ENCODE measurements around the gene CDC45.

CDC45 gene

DNA sequence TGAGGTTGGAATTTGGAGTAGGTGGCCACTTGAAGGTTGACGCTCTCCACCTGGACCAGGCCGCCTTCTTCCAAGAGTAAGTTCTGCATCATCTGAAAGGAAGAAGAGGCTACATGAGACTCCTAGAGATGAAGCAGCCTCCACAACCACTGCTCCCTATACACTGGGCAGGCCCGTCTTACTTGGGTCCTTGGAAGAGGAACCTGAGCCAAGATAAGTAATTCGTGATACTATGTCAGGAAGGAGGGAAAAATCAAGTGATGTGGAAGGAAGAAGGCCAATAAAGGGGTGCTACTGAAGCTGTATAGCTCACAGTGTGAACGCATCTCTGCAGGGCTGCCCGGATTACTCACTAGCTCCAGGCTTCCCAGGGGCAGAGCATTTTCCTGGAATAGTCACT lies 11.8 kb upstream of the CDC45 start:
- DNase-seq (no peak), ATAC-seq (replicated peaks) (no peak)
- H3K4me1 Mint-ChIP-seq (ENCODE audit: low read depth in 2 of 2): peaks cover 10 to 16% of the 10 kb centered on the region in 2 donors
- peaks cover 80% of the 10 kb centered on the region for H3K36me3 Mint-ChIP-seq (ENCODE audit: insufficient read depth)
- H3K27ac Mint-ChIP-seq: no peak overlapping the region
- no peaks in the 10 kb centered on the region for H3K27me3 Mint-ChIP-seq
- no peak overlapping the region for H3K4me3 Mint-ChIP-seq
- H3K9me3 Mint-ChIP-seq: no peaks in the 10 kb centered on the region

DNA sequence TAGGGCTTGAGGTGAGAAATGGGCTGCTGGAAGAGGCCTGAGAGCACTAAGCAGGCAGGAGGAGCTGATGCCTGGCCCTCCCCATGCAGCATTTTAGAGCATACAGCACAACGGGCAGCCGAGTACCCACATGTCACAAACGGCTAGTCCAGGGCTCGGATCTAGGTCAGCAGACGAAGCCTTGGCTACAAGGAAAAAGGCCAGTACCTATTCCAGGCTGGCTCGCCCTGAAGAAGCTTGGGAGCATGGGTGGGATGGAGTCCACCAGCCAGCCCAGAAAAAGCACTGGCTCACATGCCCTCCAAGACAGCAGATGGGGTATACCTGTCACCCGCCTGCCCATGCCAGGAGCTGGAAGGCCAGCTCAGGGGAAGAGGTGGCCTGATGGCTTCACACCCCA lies 10.3 kb upstream of the CDC45 start:
- no peak for DNase-seq
- Mint-ChIP-seq H3K4me3 (no peak overlapping the region), H3K36me3 (ENCODE audit: insufficient read depth) (peaks cover 84% of the 10 kb centered on the region), H3K4me1 (ENCODE audit: low read depth in 2 of 2) (peaks cover 10 to 22% of the 10 kb centered on the region in 2 donors), H3K9me3 (no peaks in the 10 kb centered on the region), H3K27me3 (no peaks in the 10 kb centered on the region), H3K27ac (no peak overlapping the region)
- ATAC-seq (replicated peaks): no peak

DNA sequence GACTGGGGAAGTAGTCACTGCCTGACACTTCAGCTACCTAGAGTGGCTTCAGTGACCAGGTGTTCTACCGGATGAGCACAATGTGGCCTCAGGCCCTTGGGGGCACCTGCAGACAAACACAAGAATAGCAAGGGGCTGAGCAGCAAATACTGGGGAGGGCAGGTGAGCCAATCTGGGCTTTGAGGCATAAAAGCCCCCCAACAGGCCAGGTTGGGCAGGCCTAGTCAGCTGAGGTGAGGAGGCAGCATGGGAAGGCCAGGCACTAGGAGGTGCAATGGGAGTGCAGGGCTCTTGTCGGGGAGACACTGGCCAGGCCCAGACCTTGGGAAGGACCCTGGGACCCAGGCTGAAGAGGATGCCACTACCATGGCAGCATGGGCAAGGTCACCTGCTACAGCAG lies 9.7 kb upstream of the CDC45 start:
- H3K27me3 Mint-ChIP-seq: no peaks in the 10 kb centered on the region
- H3K36me3 Mint-ChIP-seq (ENCODE audit: insufficient read depth): peaks cover 79% of the 10 kb centered on the region
- peaks cover 8 to 17% of the 10 kb centered on the region in 2 donors for H3K4me1 Mint-ChIP-seq (ENCODE audit: low read depth in 2 of 2)
- no peak overlapping the region for H3K4me3 Mint-ChIP-seq
- ATAC-seq (replicated peaks): no peak
- DNase-seq: no peak
- H3K27ac Mint-ChIP-seq: no peak overlapping the region
- H3K9me3 Mint-ChIP-seq: no peaks in the 10 kb centered on the region

DNA sequence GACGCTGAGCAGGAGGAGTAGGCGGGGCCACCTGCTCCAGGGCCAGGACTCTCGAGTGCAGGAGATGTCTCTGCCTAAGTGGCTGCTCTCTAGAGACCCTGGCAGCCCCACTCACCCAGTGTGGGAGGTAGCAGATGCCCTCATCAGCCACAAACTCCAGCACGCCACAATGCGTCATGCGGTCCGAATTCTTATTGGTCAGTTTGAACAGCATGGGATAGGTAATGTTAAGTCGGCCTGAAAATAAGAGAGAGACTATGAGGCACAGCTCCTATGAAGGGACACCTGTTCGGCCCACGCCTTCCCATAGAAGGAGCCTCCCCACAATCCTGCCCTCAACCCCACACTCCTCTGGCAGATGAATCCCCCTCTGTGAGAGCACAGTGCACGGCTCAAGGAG lies 8.1 kb upstream of the CDC45 start:
- ATAC-seq (replicated peaks) (no peak), DNase-seq (no peak)
- H3K4me1 Mint-ChIP-seq (ENCODE audit: low read depth in 2 of 2): peaks cover 12 to 13% of the 10 kb centered on the region in 2 donors
- H3K4me3 Mint-ChIP-seq: no peak overlapping the region
- no peaks in the 10 kb centered on the region for H3K9me3 Mint-ChIP-seq
- no peaks in the 10 kb centered on the region for H3K27me3 Mint-ChIP-seq
- H3K36me3 Mint-ChIP-seq (ENCODE audit: insufficient read depth): peaks cover 63% of the 10 kb centered on the region
- H3K27ac Mint-ChIP-seq: no peak overlapping the region

DNA sequence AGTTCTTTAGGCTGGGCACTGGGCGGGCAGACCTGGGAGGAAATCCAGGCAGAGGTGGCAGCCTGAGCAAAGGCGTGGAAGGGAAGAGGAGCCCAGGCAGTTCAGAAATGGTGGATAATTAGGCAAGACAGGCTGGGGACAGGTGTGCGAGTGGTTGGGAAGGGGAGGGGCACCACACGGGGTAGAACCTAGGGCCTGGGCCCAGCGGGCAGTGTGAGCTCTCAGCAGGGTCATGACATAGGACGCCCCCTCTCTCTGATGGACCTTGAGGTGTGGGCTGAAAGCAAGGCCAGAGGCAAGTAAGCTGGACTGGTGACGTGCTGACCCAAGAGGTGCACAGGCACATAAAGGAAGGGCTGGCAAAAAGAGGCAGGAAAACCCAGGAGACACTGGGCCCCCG lies 7.5 kb upstream of the CDC45 start:
- peaks cover 56% of the 10 kb centered on the region for H3K36me3 Mint-ChIP-seq (ENCODE audit: insufficient read depth)
- H3K27me3 Mint-ChIP-seq: no peaks in the 10 kb centered on the region
- no peak overlapping the region for H3K27ac Mint-ChIP-seq
- H3K4me1 Mint-ChIP-seq (ENCODE audit: low read depth in 2 of 2): peaks cover 14 to 16% of the 10 kb centered on the region in 2 donors
- no peak for DNase-seq
- ATAC-seq (replicated peaks): no peak
- H3K9me3 Mint-ChIP-seq: no peaks in the 10 kb centered on the region
- no peak overlapping the region for H3K4me3 Mint-ChIP-seq

DNA sequence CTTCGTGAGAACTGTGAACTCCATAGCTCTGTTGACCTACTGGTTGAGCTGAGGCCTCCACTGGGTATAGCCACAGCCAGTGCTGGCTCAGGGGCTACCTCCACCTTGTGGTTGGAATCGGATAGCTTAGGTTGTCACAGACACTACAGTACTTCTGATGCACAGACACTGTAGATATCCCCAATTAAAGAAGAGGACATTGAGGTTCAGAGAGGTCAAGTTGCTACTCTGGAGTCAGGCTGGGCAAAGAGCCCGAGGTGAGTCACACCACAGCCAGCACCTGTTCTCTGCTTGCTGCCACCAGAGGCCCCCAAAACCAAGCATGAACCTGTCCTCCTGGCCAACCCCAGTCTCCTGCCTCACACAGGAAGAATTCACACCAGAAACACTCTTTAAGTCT lies 6.1 kb upstream of the CDC45 start:
- ATAC-seq (replicated peaks) (no peak), DNase-seq (no peak)
- H3K4me3 Mint-ChIP-seq: no peak overlapping the region
- peaks cover 24 to 26% of the 10 kb centered on the region in 2 donors for H3K4me1 Mint-ChIP-seq (ENCODE audit: low read depth in 2 of 2)
- no peaks in the 10 kb centered on the region for H3K9me3 Mint-ChIP-seq
- H3K27me3 Mint-ChIP-seq: no peaks in the 10 kb centered on the region
- H3K36me3 Mint-ChIP-seq (ENCODE audit: insufficient read depth): peaks cover 44% of the 10 kb centered on the region
- no peak overlapping the region for H3K27ac Mint-ChIP-seq

DNA sequence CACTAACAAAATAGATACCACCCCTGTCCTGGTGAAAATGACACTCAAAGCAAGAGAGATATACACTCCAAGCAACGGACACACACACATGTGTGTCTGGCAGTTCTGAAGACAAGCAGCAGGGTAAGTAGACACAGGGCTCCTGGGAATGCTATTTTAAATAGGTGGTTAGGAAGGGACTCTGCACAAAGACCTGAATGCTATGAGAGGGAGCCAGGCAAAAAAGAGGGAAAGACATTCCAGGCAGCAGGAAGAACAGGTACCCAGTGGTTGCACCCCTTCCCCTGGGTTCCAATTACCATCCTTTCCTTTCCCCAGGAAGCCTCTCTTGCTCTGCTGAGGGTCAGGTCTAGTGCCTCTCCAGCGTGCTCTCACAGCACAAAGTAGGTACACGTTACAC lies 3.7 kb upstream of the CDC45 start:
- ATAC-seq (replicated peaks): no peak
- Mint-ChIP-seq H3K4me3 (no peak overlapping the region), H3K9me3 (no peaks in the 10 kb centered on the region), H3K27ac (no peak overlapping the region), H3K4me1 (ENCODE audit: low read depth in 2 of 2) (peaks cover 28 to 31% of the 10 kb centered on the region in 2 donors), H3K36me3 (ENCODE audit: insufficient read depth) (peaks cover 31% of the 10 kb centered on the region), H3K27me3 (no peaks in the 10 kb centered on the region)
- no peak for DNase-seq

DNA sequence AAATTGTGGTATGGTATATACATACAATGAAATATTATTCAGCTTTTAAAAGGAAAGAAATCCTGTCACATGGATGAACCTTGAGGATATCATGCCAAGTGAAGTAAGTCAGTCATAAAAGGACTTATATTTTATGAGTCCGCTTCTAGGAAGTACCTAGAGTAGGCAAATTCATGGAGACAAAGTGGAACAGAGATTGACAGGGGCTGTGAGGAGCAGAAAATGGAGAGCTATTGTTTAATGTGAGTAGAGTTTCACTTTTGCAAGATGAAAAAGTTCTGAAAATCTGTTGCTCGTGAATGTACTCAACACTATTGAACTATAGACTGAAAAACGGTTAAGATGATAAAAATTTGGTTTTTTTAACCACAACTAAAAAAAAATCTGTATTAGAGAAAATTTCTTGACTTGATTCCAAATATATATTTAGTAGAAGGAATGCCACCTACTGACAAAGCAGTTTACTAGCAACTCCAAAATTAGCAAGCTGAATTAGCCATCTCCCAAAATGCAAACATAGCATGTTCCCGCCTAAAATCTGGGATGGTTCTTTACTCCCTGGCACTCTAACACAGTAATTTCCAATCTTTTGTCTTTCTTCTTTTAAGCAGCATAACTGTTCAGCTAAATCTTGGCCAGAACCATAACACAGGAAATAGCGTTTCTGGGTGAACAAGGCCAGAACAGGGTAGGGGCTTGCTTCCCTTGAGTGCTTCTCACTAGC lies 2.2 kb upstream of the CDC45 start:
- DNase-seq (no peak), ATAC-seq (replicated peaks) (no peak)
- Mint-ChIP-seq H3K27me3 (no peaks in the 10 kb centered on the region), H3K36me3 (ENCODE audit: insufficient read depth) (peaks cover 21% of the 10 kb centered on the region), H3K4me3 (peak overlapping the region; percentile 88 to 95), H3K27ac (peak overlapping the region; percentile 99), H3K9me3 (no peaks in the 10 kb centered on the region), H3K4me1 (ENCODE audit: low read depth in 2 of 2) (peaks cover 28 to 31% of the 10 kb centered on the region in 2 donors)

DNA sequence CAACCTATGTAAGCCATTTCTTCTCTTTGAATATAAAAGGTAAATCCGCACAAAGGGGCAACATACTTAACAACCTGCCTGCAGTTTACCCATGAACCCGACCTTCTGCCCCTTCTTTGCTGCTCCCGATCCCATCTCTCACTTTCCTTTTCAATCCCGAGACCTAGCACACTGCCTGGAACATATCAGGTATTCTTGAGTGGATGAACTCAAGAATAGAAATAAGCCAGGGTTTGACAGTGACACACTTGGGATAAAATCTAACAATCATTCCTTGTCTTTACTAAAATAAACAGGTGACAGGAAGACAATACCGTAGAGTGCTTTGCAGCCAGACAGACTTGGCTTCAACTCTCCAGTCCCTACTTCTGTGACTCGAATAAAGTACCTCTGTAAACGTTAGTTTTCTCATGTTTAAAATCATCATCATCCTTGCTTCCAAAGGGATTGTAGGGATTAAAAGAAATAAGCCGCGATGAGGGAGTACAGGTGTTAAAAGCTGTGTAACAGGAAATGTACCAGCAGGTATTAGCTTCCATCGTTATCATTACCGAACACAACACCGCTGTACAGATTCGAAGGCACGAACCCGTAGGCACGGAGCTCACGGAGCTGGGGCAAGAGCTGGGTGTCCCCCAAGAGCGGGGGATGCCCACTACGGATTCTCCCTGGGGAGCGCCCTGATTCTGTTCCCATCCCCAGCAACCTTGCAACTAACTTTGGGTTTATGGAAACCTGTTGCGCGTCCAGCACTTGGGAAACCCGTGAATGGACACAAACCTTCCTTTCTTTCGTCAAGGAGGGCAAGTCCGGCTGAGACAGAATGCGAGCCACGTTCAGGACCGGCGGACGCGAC lies 1.4 kb upstream of the CDC45 start:
- peak overlapping the region; percentile 99 for H3K27ac Mint-ChIP-seq
- peak in 1 of 3 experiments; percentile 24 for DNase-seq
- H3K27me3 Mint-ChIP-seq: no peaks in the 10 kb centered on the region
- H3K4me1 Mint-ChIP-seq (ENCODE audit: low read depth in 2 of 2): peaks cover 27 to 28% of the 10 kb centered on the region in 2 donors
- no peaks in the 10 kb centered on the region for H3K9me3 Mint-ChIP-seq
- peak overlapping the region; percentile 88 to 95 for H3K4me3 Mint-ChIP-seq
- H3K36me3 Mint-ChIP-seq (ENCODE audit: insufficient read depth): peaks cover 18% of the 10 kb centered on the region
- no peak for ATAC-seq (replicated peaks)

DNA sequence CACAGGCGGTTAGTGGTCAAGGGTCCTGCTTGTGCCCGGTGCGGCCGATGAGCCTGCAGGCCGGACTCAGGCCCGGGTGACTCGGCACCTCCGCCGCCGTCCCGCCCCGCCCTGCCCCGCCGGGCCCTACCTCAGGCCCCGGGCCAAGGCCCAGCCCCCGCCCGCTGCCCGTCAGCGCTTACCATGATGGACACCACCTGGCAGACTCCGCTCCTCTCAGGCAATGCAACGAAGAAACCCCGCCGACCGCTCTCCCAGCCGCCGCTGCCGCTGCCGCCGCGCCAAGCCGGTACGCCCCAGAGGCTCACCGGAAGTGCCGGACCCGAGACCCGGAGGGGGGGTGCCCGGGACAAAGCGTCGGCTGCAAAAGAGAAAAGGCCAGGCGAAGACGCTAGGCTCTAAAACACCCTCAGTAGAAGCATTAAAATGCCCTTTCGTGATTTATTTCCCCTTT lies 792 bp upstream of the CDC45 start, which contains the start of gene UFD1:
UFD1 (minus strand) TSS at position 293 of the 454 bp plus-strand sequence; CDS start at position 185, 108 bp downstream.
- Mint-ChIP-seq H3K4me1 (ENCODE audit: low read depth in 2 of 2) (peaks cover 23 to 28% of the 10 kb centered on the region in 2 donors), H3K4me3 (peak within 1 kb of the TSS; percentile 88 to 95), H3K27me3 (no peaks in the 10 kb centered on the region), H3K36me3 (ENCODE audit: insufficient read depth) (peaks cover 15% of the 10 kb centered on the region), H3K27ac (peak within 1 kb of the TSS; percentile 99), H3K9me3 (no peaks in the 10 kb centered on the region)
- ATAC-seq (replicated peaks): peak; percentile 61
- peak; percentile 77 to 80 (median 78) for DNase-seq

DNA sequence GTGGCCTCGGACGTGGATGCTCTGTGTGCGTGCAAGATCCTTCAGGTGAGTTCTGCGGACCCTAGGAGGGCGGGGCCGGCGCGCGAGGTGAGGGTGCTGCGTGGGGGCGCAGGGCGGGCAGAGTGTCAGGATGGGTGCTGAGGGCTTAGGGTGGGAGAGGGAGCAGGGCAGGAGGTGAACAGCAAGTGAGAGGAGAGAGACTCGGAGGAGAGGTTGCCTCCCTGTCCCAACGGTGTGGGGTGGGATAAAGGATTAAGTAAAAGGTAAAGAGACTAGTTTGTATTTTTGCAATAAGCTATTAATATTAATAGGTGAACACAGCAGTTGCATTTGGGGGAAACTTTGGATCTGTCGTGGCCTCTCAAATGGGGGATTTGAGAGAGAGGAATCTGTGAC lies 451 bp downstream of the CDC45 start:
- Mint-ChIP-seq H3K27me3 (no peaks in the 10 kb centered on the region), H3K9me3 (no peaks in the 10 kb centered on the region), H3K27ac (peak overlapping the region; percentile 99), H3K4me1 (ENCODE audit: low read depth in 2 of 2) (peaks cover 23 to 27% of the 10 kb centered on the region in 2 donors), H3K36me3 (ENCODE audit: insufficient read depth) (peaks cover 11% of the 10 kb centered on the region), H3K4me3 (peak overlapping the region; percentile 88 to 95)
- DNase-seq: no peak
- ATAC-seq (replicated peaks): no peak

DNA sequence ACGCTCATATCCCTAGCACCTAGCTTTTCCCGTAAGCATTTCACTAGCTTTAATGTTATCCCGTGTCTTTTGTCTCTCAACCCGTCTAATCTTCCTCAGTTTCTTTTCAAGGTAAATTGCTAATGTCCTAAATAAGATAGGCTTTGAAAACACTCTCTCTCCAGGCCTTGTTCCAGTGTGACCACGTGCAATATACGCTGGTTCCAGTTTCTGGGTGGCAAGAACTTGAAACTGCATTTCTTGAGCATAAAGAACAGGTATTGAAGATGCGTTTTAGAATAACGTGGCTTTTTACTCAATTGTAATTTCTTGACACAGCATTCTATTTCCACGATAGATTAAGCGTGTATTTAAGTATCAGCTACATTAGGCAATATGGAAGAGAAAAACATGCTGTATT lies 1.1 kb downstream of the CDC45 start:
- Mint-ChIP-seq H3K27ac (no peak overlapping the region), H3K9me3 (no peaks in the 10 kb centered on the region), H3K27me3 (no peaks in the 10 kb centered on the region), H3K4me3 (peak overlapping the region; percentile 88 to 95), H3K36me3 (ENCODE audit: insufficient read depth) (peaks cover 11% of the 10 kb centered on the region), H3K4me1 (ENCODE audit: low read depth in 2 of 2) (peaks cover 23 to 24% of the 10 kb centered on the region in 2 donors)
- DNase-seq: no peak
- ATAC-seq (replicated peaks): no peak

DNA sequence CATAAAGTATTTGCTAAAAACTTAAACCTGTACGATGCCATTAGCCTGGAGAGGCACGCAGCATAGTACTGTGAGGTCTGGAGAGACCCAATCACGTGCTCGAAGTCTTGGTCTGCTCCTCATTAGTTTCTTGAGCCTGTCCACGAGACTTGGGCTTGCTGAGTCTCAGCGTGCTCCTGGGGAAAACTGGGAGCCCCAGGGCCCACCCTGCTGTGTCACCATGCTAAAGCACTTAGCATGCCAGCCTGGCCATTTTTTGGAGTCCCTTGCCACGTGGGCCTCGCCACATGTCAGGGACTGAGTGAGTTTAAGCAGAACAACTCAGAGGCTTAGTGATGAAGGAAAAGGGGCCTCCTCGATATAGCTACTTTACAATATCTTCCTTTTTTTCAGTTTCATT lies 2.6 kb downstream of the CDC45 start:
- no peak overlapping the region for H3K4me3 Mint-ChIP-seq
- no peak overlapping the region for H3K27ac Mint-ChIP-seq
- no peaks in the 10 kb centered on the region for H3K27me3 Mint-ChIP-seq
- peaks cover 18 to 20% of the 10 kb centered on the region in 2 donors for H3K4me1 Mint-ChIP-seq (ENCODE audit: low read depth in 2 of 2)
- H3K9me3 Mint-ChIP-seq: no peaks in the 10 kb centered on the region
- no peak for ATAC-seq (replicated peaks)
- DNase-seq: no peak
- H3K36me3 Mint-ChIP-seq (ENCODE audit: insufficient read depth): peaks cover 11% of the 10 kb centered on the region
